ENCODE results near the gene APOBEC3C. TPM values are rescaled to one million over a fixed set of nuclear protein-coding genes. Genes with fewer than 3 reads are reported as not detected.
"Not testable (repeated sequence)": the region's sequence is repeated elsewhere in the genome, so short reads cannot be mapped to it uniquely, and the experiment has no call there.

The APOBEC3C gene
- total and polyA plus RNA-seq, 2 donors (not counting 1 experiment from before 2014, with no cell fraction given): 19.2 to 44.5 TPM

DNA sequence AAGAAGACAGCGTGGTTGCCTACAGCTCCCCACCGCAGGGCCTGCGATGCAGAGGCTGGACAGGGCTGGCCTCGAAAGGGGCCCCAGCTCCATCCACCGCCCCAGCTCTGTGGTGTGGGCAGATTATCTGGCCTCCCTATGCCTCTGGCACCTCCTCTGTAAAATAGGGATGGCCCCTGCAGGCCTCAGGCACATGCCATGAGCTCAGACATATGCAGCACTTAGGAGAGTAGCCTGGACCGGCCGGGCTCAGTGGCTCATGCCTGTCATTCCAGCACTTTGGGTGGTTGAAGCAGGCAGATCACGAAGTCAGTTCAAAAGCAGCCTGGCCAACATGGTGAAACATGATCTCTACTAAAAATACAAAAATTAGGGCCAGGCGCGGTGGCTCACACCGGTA lies 14.2 kb downstream of the APOBEC3C start:
- Histone ChIP-seq H3K27ac (ENCODE audit: insufficient read depth, low read length) (no peak overlapping the region), H3K4me1 (ENCODE audit: control insufficient read depth, extremely low read depth, insufficient read depth, low read length) (no peaks in the 10 kb centered on the region), H3K4me3 (replicated peaks in 1 of 4; ENCODE audit: control extremely low read depth in 1 of 4, insufficient read depth in 1 of 4, low read depth in 3 of 4, low read length in 4 of 4) (no peak overlapping the region), H3K4me2 (ENCODE audit: extremely low read depth, insufficient read depth, low read length) (no peak overlapping the region), H3K9ac (ENCODE audit: insufficient read depth, low read length) (no peak overlapping the region), H3K79me2 (ENCODE audit: control insufficient read depth, insufficient read depth, low read length) (no peaks in the 10 kb centered on the region), H4K20me1 (ENCODE audit: control insufficient read depth, extremely low read depth, insufficient read depth, low read length) (no peaks in the 10 kb centered on the region), H2AFZ (ENCODE audit: low read length) (no peak overlapping the region), H3K9me3 (ENCODE audit: control insufficient read depth, insufficient read depth, low read depth, low read length) (no peaks in the 10 kb centered on the region), H3K27me3 (ENCODE audit: control insufficient read depth, insufficient read depth, low read length) (no peaks in the 10 kb centered on the region), H3K36me3 (ENCODE audit: control insufficient read depth, insufficient read depth, low read length) (no peaks in the 10 kb centered on the region)
- DNase-seq (ENCODE audit: low read depth in 2 of 2): no peak
- TF ChIP-seq, protein P1, sequence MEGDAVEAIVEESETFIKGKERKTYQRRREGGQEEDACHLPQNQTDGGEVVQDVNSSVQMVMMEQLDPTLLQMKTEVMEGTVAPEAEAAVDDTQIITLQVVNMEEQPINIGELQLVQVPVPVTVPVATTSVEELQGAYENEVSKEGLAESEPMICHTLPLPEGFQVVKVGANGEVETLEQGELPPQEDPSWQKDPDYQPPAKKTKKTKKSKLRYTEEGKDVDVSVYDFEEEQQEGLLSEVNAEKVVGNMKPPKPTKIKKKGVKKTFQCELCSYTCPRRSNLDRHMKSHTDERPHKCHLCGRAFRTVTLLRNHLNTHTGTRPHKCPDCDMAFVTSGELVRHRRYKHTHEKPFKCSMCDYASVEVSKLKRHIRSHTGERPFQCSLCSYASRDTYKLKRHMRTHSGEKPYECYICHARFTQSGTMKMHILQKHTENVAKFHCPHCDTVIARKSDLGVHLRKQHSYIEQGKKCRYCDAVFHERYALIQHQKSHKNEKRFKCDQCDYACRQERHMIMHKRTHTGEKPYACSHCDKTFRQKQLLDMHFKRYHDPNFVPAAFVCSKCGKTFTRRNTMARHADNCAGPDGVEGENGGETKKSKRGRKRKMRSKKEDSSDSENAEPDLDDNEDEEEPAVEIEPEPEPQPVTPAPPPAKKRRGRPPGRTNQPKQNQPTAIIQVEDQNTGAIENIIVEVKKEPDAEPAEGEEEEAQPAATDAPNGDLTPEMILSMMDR (conservative IDR thresholded peaks at IDR 0.05 in 1 of 2, IDR thresholded peaks at IDR 0.05 in 1 of 2; ENCODE audit: low read depth in 1 of 2, low read length in 2 of 2): no peak
- TF ChIP-seq EZH2 (IDR thresholded peaks at IDR 0.05; ENCODE audit: low read length, missing control alignments): no peak

DNA sequence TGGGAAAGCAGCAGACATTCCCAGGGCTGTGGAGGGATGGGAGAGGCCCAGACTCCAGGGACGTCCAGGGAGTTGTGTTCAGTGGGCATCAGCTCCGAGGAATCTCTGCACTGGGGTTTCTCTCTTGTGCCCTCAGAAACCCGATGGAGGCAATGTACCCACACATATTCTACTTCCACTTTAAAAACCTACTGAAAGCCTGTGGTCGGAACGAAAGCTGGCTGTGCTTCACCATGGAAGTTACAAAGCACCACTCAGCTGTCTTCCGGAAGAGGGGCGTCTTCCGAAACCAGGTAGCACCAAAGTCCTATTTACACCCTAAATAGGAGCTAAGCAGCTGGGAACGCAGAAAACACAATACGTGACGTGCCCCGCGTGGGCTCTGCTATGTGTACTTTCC lies 15.2 kb downstream of the APOBEC3C start:
- H2AFZ ChIP-seq (ENCODE audit: low read length): no peak overlapping the region
- H3K4me1 ChIP-seq (ENCODE audit: control insufficient read depth, extremely low read depth, insufficient read depth, low read length): no peaks in the 10 kb centered on the region
- no peak overlapping the region for H3K9ac ChIP-seq (ENCODE audit: insufficient read depth, low read length)
- H3K27me3 ChIP-seq (ENCODE audit: control insufficient read depth, insufficient read depth, low read length): no peaks in the 10 kb centered on the region
- H3K4me2 ChIP-seq (ENCODE audit: extremely low read depth, insufficient read depth, low read length): no peak overlapping the region
- H3K36me3 ChIP-seq (ENCODE audit: control insufficient read depth, insufficient read depth, low read length): no peaks in the 10 kb centered on the region
- no peak for DNase-seq (ENCODE audit: low read depth in 2 of 2)
- TF ChIP-seq EZH2 (IDR thresholded peaks at IDR 0.05; ENCODE audit: low read length, missing control alignments): no peak
- no peaks in the 10 kb centered on the region for H4K20me1 ChIP-seq (ENCODE audit: control insufficient read depth, extremely low read depth, insufficient read depth, low read length)
- no peak overlapping the region for H3K27ac ChIP-seq (ENCODE audit: insufficient read depth, low read length)
- H3K79me2 ChIP-seq (ENCODE audit: control insufficient read depth, insufficient read depth, low read length): no peaks in the 10 kb centered on the region
- no peak overlapping the region for H3K4me3 ChIP-seq (replicated peaks in 1 of 4; ENCODE audit: control extremely low read depth in 1 of 4, insufficient read depth in 1 of 4, low read depth in 3 of 4, low read length in 4 of 4)
- no peaks in the 10 kb centered on the region for H3K9me3 ChIP-seq (ENCODE audit: control insufficient read depth, insufficient read depth, low read depth, low read length)

DNA sequence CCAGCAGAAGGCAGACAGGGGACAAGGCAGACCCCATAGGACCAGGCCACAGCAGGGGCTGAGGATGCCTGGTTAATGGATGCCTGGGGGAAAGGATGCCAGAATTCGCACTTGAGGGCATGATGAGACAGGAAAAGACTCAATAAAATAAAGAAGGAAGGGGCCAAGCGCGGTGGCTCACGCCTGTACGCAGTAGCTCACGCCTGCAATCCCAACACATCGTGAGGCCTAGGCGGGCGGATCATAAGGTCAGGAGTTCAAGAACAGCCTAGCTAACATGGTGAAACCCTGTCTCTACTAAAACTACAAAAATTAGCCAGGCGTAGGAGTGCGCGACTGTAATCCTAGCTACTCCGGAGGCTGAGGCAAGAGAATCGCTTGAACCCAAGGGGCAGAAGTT lies 16.6 kb downstream of the APOBEC3C start:
- no peak overlapping the region for H2AFZ ChIP-seq (ENCODE audit: low read length)
- no peak overlapping the region for H3K4me3 ChIP-seq (replicated peaks in 1 of 4; ENCODE audit: control extremely low read depth in 1 of 4, insufficient read depth in 1 of 4, low read depth in 3 of 4, low read length in 4 of 4)
- H3K36me3 ChIP-seq (ENCODE audit: control insufficient read depth, insufficient read depth, low read length): no peaks in the 10 kb centered on the region
- DNase-seq (ENCODE audit: low read depth in 2 of 2): no peak
- H3K4me2 ChIP-seq (ENCODE audit: extremely low read depth, insufficient read depth, low read length): no peak overlapping the region
- H3K27me3 ChIP-seq (ENCODE audit: control insufficient read depth, insufficient read depth, low read length): no peaks in the 10 kb centered on the region
- no peaks in the 10 kb centered on the region for H3K9me3 ChIP-seq (ENCODE audit: control insufficient read depth, insufficient read depth, low read depth, low read length)
- H3K9ac ChIP-seq (ENCODE audit: insufficient read depth, low read length): no peak overlapping the region
- H4K20me1 ChIP-seq (ENCODE audit: control insufficient read depth, extremely low read depth, insufficient read depth, low read length): no peaks in the 10 kb centered on the region
- H3K4me1 ChIP-seq (ENCODE audit: control insufficient read depth, extremely low read depth, insufficient read depth, low read length): no peaks in the 10 kb centered on the region
- H3K27ac ChIP-seq (ENCODE audit: insufficient read depth, low read length): no peak overlapping the region
- TF ChIP-seq, protein P1 (conservative IDR thresholded peaks at IDR 0.05 in 1 of 2, IDR thresholded peaks at IDR 0.05 in 1 of 2; ENCODE audit: low read depth in 1 of 2, low read length in 2 of 2): no peak
- no peak for TF ChIP-seq EZH2 (IDR thresholded peaks at IDR 0.05; ENCODE audit: low read length, missing control alignments)
- H3K79me2 ChIP-seq (ENCODE audit: control insufficient read depth, insufficient read depth, low read length): no peaks in the 10 kb centered on the region

DNA sequence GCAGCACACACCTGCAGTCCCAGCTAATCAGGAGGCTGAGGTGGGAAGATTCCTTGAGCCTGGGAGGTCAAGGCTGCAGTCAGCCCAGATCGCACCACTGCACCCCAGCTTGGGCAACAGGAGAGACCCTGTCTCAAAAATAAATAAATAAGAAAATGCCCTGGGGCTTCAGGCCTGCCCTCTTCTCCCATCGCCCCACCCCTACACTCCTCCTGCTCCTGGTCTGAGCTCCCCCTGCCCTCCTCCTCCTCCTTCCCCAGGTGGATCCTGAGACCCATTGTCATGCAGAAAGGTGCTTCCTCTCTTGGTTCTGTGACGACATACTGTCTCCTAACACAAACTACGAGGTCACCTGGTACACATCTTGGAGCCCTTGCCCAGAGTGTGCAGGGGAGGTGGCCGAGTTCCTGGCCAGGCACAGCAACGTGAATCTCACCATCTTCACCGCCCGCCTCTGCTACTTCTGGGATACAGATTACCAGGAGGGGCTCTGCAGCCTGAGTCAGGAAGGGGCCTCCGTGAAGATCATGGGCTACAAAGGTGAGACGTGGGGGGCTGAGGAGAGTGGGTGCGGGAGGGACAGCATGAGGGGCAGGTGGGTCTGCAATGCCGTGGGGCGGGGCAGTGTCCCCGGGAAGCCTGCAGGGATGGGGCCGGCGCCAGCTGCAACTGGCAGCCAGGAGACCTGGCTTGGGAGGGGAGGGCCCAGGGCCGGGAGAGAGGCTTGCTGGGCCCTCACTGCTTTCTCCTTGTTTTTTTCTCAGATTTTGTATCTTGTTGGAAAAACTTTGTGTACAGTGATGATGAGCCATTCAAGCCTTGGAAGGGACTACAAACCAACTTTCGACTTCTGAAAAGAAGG lies 17.6 kb downstream of the APOBEC3C start:
- not testable (repeated sequence) for H3K9me3 ChIP-seq (ENCODE audit: control insufficient read depth, insufficient read depth, low read depth, low read length); H3K9ac ChIP-seq (ENCODE audit: insufficient read depth, low read length); H2AFZ ChIP-seq (ENCODE audit: low read length); H3K27ac ChIP-seq (ENCODE audit: insufficient read depth, low read length); H3K4me2 ChIP-seq (ENCODE audit: extremely low read depth, insufficient read depth, low read length); DNase-seq (ENCODE audit: low read depth in 2 of 2); H4K20me1 ChIP-seq (ENCODE audit: control insufficient read depth, extremely low read depth, insufficient read depth, low read length); H3K79me2 ChIP-seq (ENCODE audit: control insufficient read depth, insufficient read depth, low read length); H3K36me3 ChIP-seq (ENCODE audit: control insufficient read depth, insufficient read depth, low read length); H3K4me1 ChIP-seq (ENCODE audit: control insufficient read depth, extremely low read depth, insufficient read depth, low read length); H3K4me3 ChIP-seq (replicated peaks in 1 of 4; ENCODE audit: control extremely low read depth in 1 of 4, insufficient read depth in 1 of 4, low read depth in 3 of 4, low read length in 4 of 4); H3K27me3 ChIP-seq (ENCODE audit: control insufficient read depth, insufficient read depth, low read length)

DNA sequence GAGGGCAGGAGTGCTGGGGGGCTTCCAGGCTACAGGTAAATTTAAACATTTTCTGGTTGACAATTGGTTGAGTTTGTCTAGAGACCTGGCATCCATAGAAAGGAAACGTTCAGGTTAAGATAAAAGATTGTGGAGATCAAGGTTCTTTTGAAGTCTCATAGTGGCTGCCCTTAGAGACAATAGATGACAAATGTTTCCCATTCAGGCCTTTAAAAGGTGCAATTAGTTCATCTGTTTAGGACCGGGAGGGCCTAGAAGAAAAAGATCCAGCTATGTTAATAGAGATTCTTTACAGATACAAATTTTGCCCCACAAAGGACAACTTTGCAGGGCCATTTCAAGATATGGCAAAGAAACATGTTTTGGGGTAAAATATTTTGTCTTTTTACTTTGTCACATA lies 23.0 kb downstream of the APOBEC3C start:
- H2AFZ ChIP-seq (ENCODE audit: low read length); H3K27ac ChIP-seq (ENCODE audit: insufficient read depth, low read length); H3K4me1 ChIP-seq (ENCODE audit: control insufficient read depth, extremely low read depth, insufficient read depth, low read length); H3K9ac ChIP-seq (ENCODE audit: insufficient read depth, low read length); H3K9me3 ChIP-seq (ENCODE audit: control insufficient read depth, insufficient read depth, low read depth, low read length); H3K36me3 ChIP-seq (ENCODE audit: control insufficient read depth, insufficient read depth, low read length); H3K4me2 ChIP-seq (ENCODE audit: extremely low read depth, insufficient read depth, low read length); H3K4me3 ChIP-seq (replicated peaks in 1 of 4; ENCODE audit: control extremely low read depth in 1 of 4, insufficient read depth in 1 of 4, low read depth in 3 of 4, low read length in 4 of 4); H3K79me2 ChIP-seq (ENCODE audit: control insufficient read depth, insufficient read depth, low read length); H4K20me1 ChIP-seq (ENCODE audit: control insufficient read depth, extremely low read depth, insufficient read depth, low read length); H3K27me3 ChIP-seq (ENCODE audit: control insufficient read depth, insufficient read depth, low read length); DNase-seq (ENCODE audit: low read depth in 2 of 2): not testable (repeated sequence)
